ENCODE data around the gene EIF2B4. TPM values are rescaled to one million over a fixed set of nuclear protein-coding genes. Genes with fewer than 3 reads are reported as not detected.

Gene EIF2B4
- total and polyA plus RNA-seq, 8 donors: 30.7 to 61.4 (median 51.9) TPM

- ATAC-seq: no peak
Measured at GRCh38 chr2:27378096-27378808, 8.1 kb upstream of the EIF2B4 start.

GRCh38 chr2:27377618-27378095, 7.5 kb upstream of the EIF2B4 start:
- intact Hi-C loops (cut with DNase I): no loop called here
- Histone ChIP-seq H3K27me3 (no peaks in the 10 kb centered on the region), H3K4me1 (peaks cover 10 to 33% of the 10 kb centered on the region in 2 donors), H3K27ac (no peak overlapping the region), H3K36me3 (peaks cover 0 to 78% of the 10 kb centered on the region in 2 donors), H3K4me3 (no peak overlapping the region), H3K9me3 (no peaks in the 10 kb centered on the region)
- DNase-seq (no peak), ATAC-seq (no peak)
- TF ChIP-seq CTCF (IDR thresholded peaks at IDR 0.05): no peak

More at GRCh38 chr2:27378096-27378808, 8.1 kb upstream of the EIF2B4 start:
- Histone ChIP-seq H3K4me3 (peak overlapping the region in 1 of 2 donors; percentile 74), H3K4me1 (peaks cover 7 to 28% of the 10 kb centered on the region in 2 donors), H3K27ac (no peak overlapping the region), H3K27me3 (no peaks in the 10 kb centered on the region), H3K9me3 (no peaks in the 10 kb centered on the region), H3K36me3 (peaks cover 0 to 78% of the 10 kb centered on the region in 2 donors)
- TF ChIP-seq CTCF (IDR thresholded peaks at IDR 0.05): no peak
- DNase-seq: peak in 1 of 4 donors; percentile 82
- intact Hi-C loops (cut with DNase I): no loop called here

- intact Hi-C loops (cut with DNase I): no loop called here
- peaks cover 0 to 74% of the 10 kb centered on the region in 2 donors for H3K36me3 ChIP-seq
Measured at GRCh38 chr2:27376866-27377617, 6.9 kb upstream of the EIF2B4 start.

GRCh38 chr2:27376151-27376865, 6.2 kb upstream of the EIF2B4 start:
- Histone ChIP-seq H3K27ac (no peak overlapping the region), H3K27me3 (no peaks in the 10 kb centered on the region), H3K9me3 (no peaks in the 10 kb centered on the region), H3K4me3 (no peak overlapping the region), H3K36me3 (peaks cover 0 to 67% of the 10 kb centered on the region in 2 donors), H3K4me1 (peaks cover 24 to 44% of the 10 kb centered on the region in 2 donors)
- no peak for TF ChIP-seq CTCF (IDR thresholded peaks at IDR 0.05)
- intact Hi-C loops (cut with DNase I): no loop called here
- ATAC-seq: no peak
- DNase-seq: no peak

More at GRCh38 chr2:27376866-27377617, 6.9 kb upstream of the EIF2B4 start:
- no peak for TF ChIP-seq CTCF (IDR thresholded peaks at IDR 0.05)
- Histone ChIP-seq H3K9me3 (no peaks in the 10 kb centered on the region), H3K27ac (no peak overlapping the region), H3K4me1 (peaks cover 16 to 39% of the 10 kb centered on the region in 2 donors), H3K27me3 (no peaks in the 10 kb centered on the region), H3K4me3 (no peak overlapping the region)
- DNase-seq (no peak), ATAC-seq (no peak)

All from left lung (tissue), 10 donors.